ENCODE data around the gene PDLIM5. TPM values are rescaled to one million over a fixed set of nuclear protein-coding genes. Genes with fewer than 3 reads are reported as not detected.

Gene PDLIM5
- total RNA-seq, 4 donors from 2014 or later: 77.7 to 128 (median 109) TPM

DNA sequence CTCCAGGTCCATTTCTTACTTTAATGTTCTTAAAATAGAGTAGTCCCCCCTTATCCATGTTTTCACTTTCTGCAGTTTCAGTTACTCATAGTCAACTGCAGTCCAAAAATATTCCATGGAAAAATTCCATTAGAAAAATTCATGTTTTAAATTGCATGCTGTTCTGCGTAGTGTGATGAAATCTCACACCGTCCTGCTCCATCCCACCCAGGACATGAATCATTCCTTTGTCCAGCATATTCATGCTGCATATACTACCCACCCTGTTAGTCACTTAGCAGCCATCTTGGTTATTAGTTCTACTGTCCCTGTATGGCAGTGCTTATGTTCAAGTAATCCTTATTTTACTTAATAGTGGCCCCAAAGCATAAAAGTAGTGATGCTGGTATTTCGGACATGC is 5.4 kb upstream of the PDLIM5 start:
- H3K4me1 ChIP-seq: peaks cover 0 to 10% of the 10 kb centered on the region in 2 donors
- intact Hi-C loops (cut with DNase I): no loop called here
- no peak for TF ChIP-seq POLR2A (IDR thresholded peaks at IDR 0.05)
- TF ChIP-seq, protein P1, sequence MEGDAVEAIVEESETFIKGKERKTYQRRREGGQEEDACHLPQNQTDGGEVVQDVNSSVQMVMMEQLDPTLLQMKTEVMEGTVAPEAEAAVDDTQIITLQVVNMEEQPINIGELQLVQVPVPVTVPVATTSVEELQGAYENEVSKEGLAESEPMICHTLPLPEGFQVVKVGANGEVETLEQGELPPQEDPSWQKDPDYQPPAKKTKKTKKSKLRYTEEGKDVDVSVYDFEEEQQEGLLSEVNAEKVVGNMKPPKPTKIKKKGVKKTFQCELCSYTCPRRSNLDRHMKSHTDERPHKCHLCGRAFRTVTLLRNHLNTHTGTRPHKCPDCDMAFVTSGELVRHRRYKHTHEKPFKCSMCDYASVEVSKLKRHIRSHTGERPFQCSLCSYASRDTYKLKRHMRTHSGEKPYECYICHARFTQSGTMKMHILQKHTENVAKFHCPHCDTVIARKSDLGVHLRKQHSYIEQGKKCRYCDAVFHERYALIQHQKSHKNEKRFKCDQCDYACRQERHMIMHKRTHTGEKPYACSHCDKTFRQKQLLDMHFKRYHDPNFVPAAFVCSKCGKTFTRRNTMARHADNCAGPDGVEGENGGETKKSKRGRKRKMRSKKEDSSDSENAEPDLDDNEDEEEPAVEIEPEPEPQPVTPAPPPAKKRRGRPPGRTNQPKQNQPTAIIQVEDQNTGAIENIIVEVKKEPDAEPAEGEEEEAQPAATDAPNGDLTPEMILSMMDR (IDR thresholded peaks at IDR 0.05): no peak
- H3K9me3 ChIP-seq: no peaks in the 10 kb centered on the region
- 87 to 90% methylated on average over 3 of the region's 3 CpGs for WGBS, 2 donors
- no peak overlapping the region for H3K27ac ChIP-seq
- DNase-seq: no peak
- H3K4me3 ChIP-seq (replicated peaks in 1 of 3): no peak overlapping the region
- no peaks in the 10 kb centered on the region for H3K27me3 ChIP-seq
- H3K36me3 ChIP-seq: no peaks in the 10 kb centered on the region

DNA sequence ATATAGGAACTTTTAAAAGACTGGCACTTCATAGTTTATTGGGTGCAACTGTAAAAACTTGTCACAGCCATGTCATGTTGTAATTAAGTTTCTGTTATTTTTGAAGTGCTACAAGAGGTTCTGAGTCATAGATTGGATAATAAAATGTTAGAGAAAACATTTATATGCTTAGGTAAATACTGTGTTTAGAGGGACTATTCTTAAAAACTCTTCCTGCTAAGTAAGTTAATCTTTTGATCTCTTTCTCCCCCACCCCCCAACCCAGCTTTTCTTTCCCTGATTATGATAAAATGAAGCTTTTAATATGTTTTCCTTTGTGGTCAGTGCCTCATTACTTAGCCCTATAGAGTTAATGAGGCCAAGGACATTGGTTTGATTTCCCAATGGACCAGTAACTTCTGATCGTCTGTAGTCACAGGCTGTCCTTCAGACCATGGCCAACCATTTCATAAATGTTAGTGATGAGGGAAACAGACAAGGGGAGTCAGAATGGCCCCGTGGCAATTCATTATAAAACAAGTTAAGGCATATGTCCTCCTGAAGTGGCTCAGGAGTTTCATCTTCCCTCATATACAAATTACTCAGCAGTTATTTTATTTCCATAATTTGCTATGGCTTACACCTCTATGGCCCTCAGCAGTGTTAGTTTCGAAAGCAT is 3.9 kb upstream of the PDLIM5 start:
- DNase-seq: no peak
- intact Hi-C loops (cut with DNase I): no loop called here
- H3K27me3 ChIP-seq: no peaks in the 10 kb centered on the region
- peaks cover 0 to 10% of the 10 kb centered on the region in 2 donors for H3K4me1 ChIP-seq
- TF ChIP-seq, protein P1 (IDR thresholded peaks at IDR 0.05): no peak
- TF ChIP-seq POLR2A (IDR thresholded peaks at IDR 0.05): no peak
- no peaks in the 10 kb centered on the region for H3K9me3 ChIP-seq
- no peaks in the 10 kb centered on the region for H3K36me3 ChIP-seq
- WGBS, 2 donors: 75 to 77% methylated on average over 3 of the region's 3 CpGs
- H3K27ac ChIP-seq: peak overlapping the region in 1 of 3 donors; percentile 28
- H3K4me3 ChIP-seq (replicated peaks in 1 of 3): no peak overlapping the region

DNA sequence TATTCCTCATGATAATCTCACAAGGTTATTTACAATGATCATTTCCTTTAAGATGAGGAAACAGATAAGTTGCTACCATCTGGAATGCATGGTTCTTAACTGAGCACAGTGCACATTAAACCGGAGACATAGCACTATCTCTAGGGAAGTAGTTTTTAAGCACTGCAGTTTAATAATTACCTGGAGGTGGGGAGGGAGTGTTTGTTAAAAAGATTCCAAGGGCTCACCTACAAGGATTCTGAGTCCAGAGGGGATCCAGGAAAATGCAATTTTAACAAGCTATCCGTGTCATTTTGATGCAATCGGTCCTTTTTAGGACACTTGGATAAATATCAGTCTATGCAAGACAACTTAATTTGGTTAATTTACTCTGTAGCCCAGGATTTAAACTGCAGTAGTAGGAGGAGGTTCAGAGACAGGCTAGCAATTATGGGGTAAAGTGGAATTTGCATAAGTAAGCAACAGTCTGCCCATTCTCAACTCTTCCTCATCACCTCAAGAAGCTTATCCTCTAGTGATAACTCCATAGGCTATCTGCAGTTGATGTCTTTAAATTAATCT is 2.8 kb upstream of the PDLIM5 start:
- Histone ChIP-seq H3K27ac (no peak overlapping the region), H3K27me3 (no peaks in the 10 kb centered on the region), H3K36me3 (no peaks in the 10 kb centered on the region), H3K4me3 (replicated peaks in 1 of 3) (no peak overlapping the region), H3K4me1 (peaks cover 9 to 14% of the 10 kb centered on the region in 2 donors), H3K9me3 (no peaks in the 10 kb centered on the region)
- intact Hi-C loops (cut with DNase I): no loop called here
- no peak for TF ChIP-seq POLR2A (IDR thresholded peaks at IDR 0.05)
- TF ChIP-seq, protein P1 (IDR thresholded peaks at IDR 0.05): no peak
- WGBS, 2 donors: 80 to 82% methylated on average over 3 of the region's 3 CpGs
- DNase-seq: no peak

GRCh38 chr4:94451051-94451694 is 569 bp upstream of the PDLIM5 start:
- H3K4me3 ChIP-seq (replicated peaks in 1 of 3): peak overlapping the region; percentile 25 to 99 (median 91)
- H3K27ac ChIP-seq: peak overlapping the region in 2 of 3 donors; percentile 97
- WGBS, 2 donors: 9 to 11% methylated on average over 16 of the region's 16 CpGs
- intact Hi-C loops (cut with DNase I): no loop called here
- H3K9me3 ChIP-seq: no peaks in the 10 kb centered on the region
- H3K4me1 ChIP-seq: peaks cover 10 to 30% of the 10 kb centered on the region in 2 donors
- H3K27me3 ChIP-seq: no peaks in the 10 kb centered on the region
- TF ChIP-seq, protein P1 (IDR thresholded peaks at IDR 0.05): no peak
- no peak for TF ChIP-seq POLR2A (IDR thresholded peaks at IDR 0.05)
- DNase-seq: no peak
- no peaks in the 10 kb centered on the region for H3K36me3 ChIP-seq

Data from thyroid gland (tissue), 4 donors.